Activated CD4-positive, alpha-beta T cell treated with anti-CD3 and anti-CD28 coated beads for 4 hours (primary cell): ENCODE data around the gene MTERF2.

Experiments used
- DNase-seq, 2 donors: peaks; one replicate each; pipeline ENCODE4 v3.0.0-alpha.2; 2020

Gene MTERF2

GRCh38 chr12:106950591-106950990 lies 36.4 kb downstream of the MTERF2 start:
- DNase-seq, result no peak

GRCh38 chr12:106947461-106947860 lies 39.5 kb downstream of the MTERF2 start:
- no peak for DNase-seq

- DNase-seq, result no peak
Measured at GRCh38 chr12:106945261-106945851, 41.6 kb downstream of the MTERF2 start.

- DNase-seq, result no peak
Measured at GRCh38 chr12:106942775-106943174, 44.2 kb downstream of the MTERF2 start.

DNA sequence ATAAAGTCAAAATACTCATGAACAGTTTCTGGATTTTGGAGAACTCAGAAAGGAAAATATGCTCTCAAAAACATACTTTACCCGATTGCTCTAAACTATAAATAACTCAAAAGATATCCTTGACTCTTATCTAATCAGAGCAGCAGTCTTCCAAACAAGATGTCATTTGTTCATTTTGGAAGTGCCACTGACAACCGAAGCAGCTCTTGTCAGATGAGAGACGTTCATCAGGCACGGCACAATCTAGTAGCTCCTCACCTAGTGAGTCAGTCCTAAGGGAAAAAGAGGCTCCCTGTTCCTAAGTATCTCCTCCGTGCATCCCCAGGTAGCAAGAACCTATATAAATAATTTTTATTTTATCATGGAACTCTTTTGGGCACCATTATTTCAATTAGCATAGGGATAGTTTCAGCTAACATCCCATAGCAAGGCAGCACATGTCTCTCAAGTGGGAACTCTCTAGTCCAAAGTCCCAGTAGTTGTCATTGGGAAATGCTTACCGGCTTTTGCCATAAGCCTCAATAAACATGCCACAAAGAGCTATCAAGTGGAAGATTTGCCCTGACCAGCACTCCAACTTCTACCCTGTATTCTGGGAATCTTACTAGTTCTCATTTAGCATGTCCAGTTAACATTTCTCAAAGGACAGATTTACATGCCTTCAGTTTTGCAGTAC lies 45.3 kb downstream of the MTERF2 start:
- DNase-seq, result no peak

GRCh38 chr12:106934277-106934676 lies 52.7 kb downstream of the MTERF2 start:
- DNase-seq, result no peak
